Measurements from ENCODE around the gene TMEM120A. TPM values are rescaled to one million over a fixed set of nuclear protein-coding genes. Genes with fewer than 3 reads are reported as not detected.

The TMEM120A gene
- total RNA-seq, 1 donor from 2014 or later = 33.2 TPM

GRCh38 chr7:75995052-75995471 lies 667 bp upstream of the TMEM120A start:
- peak; percentile 33 for DNase-seq (ENCODE audit: low spot score)

GRCh38 chr7:75993689-75994387 lies 557 bp downstream of the TMEM120A start:
- peak; percentile 51 for DNase-seq (ENCODE audit: low spot score)

- no peak for DNase-seq (ENCODE audit: low spot score)
Measured at GRCh38 chr7:75992083-75992755, 2.2 kb downstream of the TMEM120A start.

GRCh38 chr7:75991531-75992082 lies 2.8 kb downstream of the TMEM120A start:
- DNase-seq (ENCODE audit: low spot score) = no peak

GRCh38 chr7:75989500-75990388 lies 4.7 kb downstream of the TMEM120A start:
- no peak for DNase-seq (ENCODE audit: low spot score)

- peak; percentile 45 for DNase-seq (ENCODE audit: low spot score)
Measured at GRCh38 chr7:75988568-75989499, 5.6 kb downstream of the TMEM120A start.

- DNase-seq (ENCODE audit: low spot score) = no peak
Measured at GRCh38 chr7:75987805-75988567, 6.4 kb downstream of the TMEM120A start.

- DNase-seq (ENCODE audit: low spot score) = no peak
Measured at GRCh38 chr7:75987026-75987804, 7.2 kb downstream of the TMEM120A start.

- no peak for DNase-seq (ENCODE audit: low spot score)
Measured at GRCh38 chr7:75986147-75986781, 8.1 kb downstream of the TMEM120A start.

- DNase-seq (ENCODE audit: low spot score) = no peak
Measured at GRCh38 chr7:75985518-75986146, 8.8 kb downstream of the TMEM120A start.

GRCh38 chr7:75985009-75985517 lies 9.3 kb downstream of the TMEM120A start:
- no peak for DNase-seq (ENCODE audit: low spot score)

- DNase-seq (ENCODE audit: low spot score) = no peak
Measured at GRCh38 chr7:75984130-75985008, 10.0 kb downstream of the TMEM120A start.

- DNase-seq (ENCODE audit: low spot score) = no peak
Measured at GRCh38 chr7:75983471-75984129, 10.8 kb downstream of the TMEM120A start.

GRCh38 chr7:75982306-75983064 lies 11.9 kb downstream of the TMEM120A start:
- no peak for DNase-seq (ENCODE audit: low spot score)

- no peak for DNase-seq (ENCODE audit: low spot score)
Measured at GRCh38 chr7:75981453-75982305, 12.7 kb downstream of the TMEM120A start.
